Ishikawa (cell line): Measurements from ENCODE around the gene CSTPP1.

Experiments
- CEBPB ChIP-seq: IDR thresholded peaks from 2 replicates; pipeline ENCODE4 v1.6.1; 2012
- CREB1 ChIP-seq: IDR thresholded peaks from 2 replicates; pipeline ENCODE4 v1.6.1; 2012; ENCODE audit warnings: low read depth
- EGR1 ChIP-seq: IDR thresholded peaks from 2 replicates; pipeline ENCODE4 v1.6.1; 2012
- EP300 ChIP-seq: IDR thresholded peaks from 2 replicates; pipeline ENCODE4 v1.6.1; 2012; ENCODE audit warnings: borderline replicate concordance
- FOXM1 ChIP-seq: IDR thresholded peaks from 2 replicates; pipeline ENCODE4 v1.6.1; 2012; ENCODE audit warnings: low read depth, borderline replicate concordance
- MAX ChIP-seq: IDR thresholded peaks from 2 replicates; pipeline ENCODE4 v1.6.1; 2012
- NFIC ChIP-seq: IDR thresholded peaks from 2 replicates; pipeline ENCODE4 v1.6.1; 2012
- RAD21 ChIP-seq: IDR thresholded peaks from 2 replicates; pipeline ENCODE4 v1.6.1; 2012; ENCODE audit warnings: low read depth
- REST ChIP-seq: IDR thresholded peaks from 2 replicates; pipeline ENCODE4 v1.6.1; 2012; ENCODE audit warnings: low read depth, mild to moderate bottlenecking
- TAF1 ChIP-seq: IDR thresholded peaks from 2 replicates; pipeline ENCODE4 v1.6.1; 2012; ENCODE audit warnings: low read depth, mild to moderate bottlenecking
- TCF12 ChIP-seq: IDR thresholded peaks from 2 replicates; pipeline ENCODE4 v1.6.1; 2012; ENCODE audit warnings: low read depth
- TEAD4 ChIP-seq: IDR thresholded peaks from 2 replicates; pipeline ENCODE4 v1.6.1; 2012
- USF1 ChIP-seq: IDR thresholded peaks from 2 replicates; pipeline ENCODE4 v1.6.1; 2012
- YY1 ChIP-seq: IDR thresholded peaks from 2 replicates; pipeline ENCODE4 v1.6.1; 2012; ENCODE audit warnings: low read depth
- ZBTB7A ChIP-seq: IDR thresholded peaks from 2 replicates; pipeline ENCODE4 v1.6.1; 2012; ENCODE audit warnings: low read depth

CSTPP1 gene

GRCh38 chr11:47021965-47022364 lies 85.4 kb downstream of the CSTPP1 start:
- TF ChIP-seq YY1 (no peak), TCF12 (no peak), ZBTB7A (no peak), NFIC (no peak), EGR1 (no peak), EP300 (no peak), MAX (no peak), USF1 (no peak), TEAD4 (no peak), CEBPB (no peak), FOXM1 (no peak), TAF1 (no peak), CREB1 (no peak), REST (no peak), RAD21 (no peak)

GRCh38 chr11:47028195-47029093 lies 91.9 kb downstream of the CSTPP1 start:
- no peak for TF ChIP-seq RAD21
- no peak for TF ChIP-seq FOXM1
- TF ChIP-seq ZBTB7A = no peak
- no peak for TF ChIP-seq USF1

- TF ChIP-seq TAF1 (no peak), TCF12 (no peak), ZBTB7A (no peak), CREB1 (no peak), FOXM1 (no peak), EP300 (no peak), NFIC (no peak), EGR1 (no peak), REST (no peak), RAD21 (no peak), USF1 (no peak), CEBPB (no peak), YY1 (no peak), MAX (no peak), TEAD4 (no peak)
Measured at GRCh38 chr11:47033439-47033838, 96.9 kb downstream of the CSTPP1 start.

- TF ChIP-seq TCF12 (no peak), YY1 (no peak), RAD21 (no peak)
Measured at GRCh38 chr11:47034091-47034490, 97.5 kb downstream of the CSTPP1 start.

- TF ChIP-seq TAF1 (no peak), TEAD4 (no peak), TCF12 (no peak), USF1 (no peak), EP300 (no peak), EGR1 (no peak), REST (no peak), MAX (no peak)
Measured at GRCh38 chr11:47035108-47035507, 98.5 kb downstream of the CSTPP1 start.
